Mammary epithelial cell (primary cell): ENCODE measurements around the gene GMEB1.

Source experiments
- EZH2 ChIP-seq: IDR thresholded peaks from 2 replicates; pipeline ENCODE4 v1.6.1; 2012; ENCODE audit warnings: low read length, inconsistent platforms, borderline replicate concordance
- TF ChIP-seq, protein P1 (sequence below), 2 donors: IDR thresholded peaks in 1 of 2; conservative IDR thresholded peaks in 1 of 2; 2 replicates each; pipeline ENCODE4 v1.5.1; 2011 to 2012; ENCODE audit warnings: inconsistent platforms in 2 of 2, low read length in 2 of 2, mild to moderate bottlenecking in 2 of 2, control low read depth in 1 of 2, low read depth in 1 of 2; ENCODE audit not compliant: insufficient read depth in 1 of 2; ENCODE audit errors: extremely low read depth in 1 of 2

DNA sequence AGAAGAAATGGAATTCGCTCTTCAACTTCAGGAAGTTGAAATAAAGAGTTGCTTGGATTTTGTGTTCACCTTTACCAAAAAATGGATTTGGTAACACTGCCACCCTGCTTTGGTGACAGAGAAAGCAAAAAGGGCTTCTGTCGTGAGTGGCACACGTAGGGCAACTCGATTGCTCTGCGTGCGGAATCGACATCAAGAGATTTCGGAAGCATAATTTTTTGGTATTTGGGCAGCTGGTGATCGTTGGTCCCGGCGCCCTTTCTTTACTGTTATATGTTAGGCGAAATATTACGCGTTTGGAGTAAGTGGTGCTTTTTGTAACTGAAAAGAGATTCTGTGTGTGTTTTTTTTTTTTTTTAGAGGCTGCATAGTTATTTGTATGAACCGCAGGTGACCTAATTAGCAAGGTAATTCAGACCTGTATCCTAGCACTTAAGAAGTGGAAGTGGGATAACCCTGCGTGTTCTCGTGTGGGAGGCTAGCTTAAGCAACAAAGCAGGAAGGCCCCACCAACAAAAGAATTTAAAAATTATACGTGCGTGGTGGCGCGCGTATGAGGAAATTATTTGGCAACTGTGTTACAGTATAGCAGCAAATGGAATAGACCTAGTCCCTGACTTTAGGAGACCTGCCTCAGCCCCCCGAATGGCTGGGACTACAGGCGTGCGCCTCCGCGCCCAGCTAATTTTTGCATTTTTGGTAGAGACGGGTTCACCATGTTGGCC lies 19.9 kb upstream of the GMEB1 start, which contains the start of gene RNU11:
- TF ChIP-seq, protein P1, sequence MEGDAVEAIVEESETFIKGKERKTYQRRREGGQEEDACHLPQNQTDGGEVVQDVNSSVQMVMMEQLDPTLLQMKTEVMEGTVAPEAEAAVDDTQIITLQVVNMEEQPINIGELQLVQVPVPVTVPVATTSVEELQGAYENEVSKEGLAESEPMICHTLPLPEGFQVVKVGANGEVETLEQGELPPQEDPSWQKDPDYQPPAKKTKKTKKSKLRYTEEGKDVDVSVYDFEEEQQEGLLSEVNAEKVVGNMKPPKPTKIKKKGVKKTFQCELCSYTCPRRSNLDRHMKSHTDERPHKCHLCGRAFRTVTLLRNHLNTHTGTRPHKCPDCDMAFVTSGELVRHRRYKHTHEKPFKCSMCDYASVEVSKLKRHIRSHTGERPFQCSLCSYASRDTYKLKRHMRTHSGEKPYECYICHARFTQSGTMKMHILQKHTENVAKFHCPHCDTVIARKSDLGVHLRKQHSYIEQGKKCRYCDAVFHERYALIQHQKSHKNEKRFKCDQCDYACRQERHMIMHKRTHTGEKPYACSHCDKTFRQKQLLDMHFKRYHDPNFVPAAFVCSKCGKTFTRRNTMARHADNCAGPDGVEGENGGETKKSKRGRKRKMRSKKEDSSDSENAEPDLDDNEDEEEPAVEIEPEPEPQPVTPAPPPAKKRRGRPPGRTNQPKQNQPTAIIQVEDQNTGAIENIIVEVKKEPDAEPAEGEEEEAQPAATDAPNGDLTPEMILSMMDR (conservative IDR thresholded peaks at IDR 0.05 in 1 of 2, IDR thresholded peaks at IDR 0.05 in 1 of 2; ENCODE audit: extremely low read depth in 1 of 2, insufficient read depth in 1 of 2, low read depth in 1 of 2, low read length in 2 of 2): no peak
- TF ChIP-seq EZH2: no peak
